Measurements from ENCODE around the gene PHF12.

Gene PHF12

GRCh38 chr17:28951428-28951990, at the start of gene PHF12:
Gene PHF12, minus strand, starts transcription at chr17:28951518. Its CDS starts 558 bp downstream, at chr17:28950960.
- peak; percentile 95 for DNase-seq

- DNase-seq: no peak
Observed at GRCh38 chr17:29000973-29001372, 49.7 kb upstream of the PHF12 start.

GRCh38 chr17:28999206-28999605, 47.9 kb upstream of the PHF12 start:
- no peak for DNase-seq

GRCh38 chr17:28997806-28998205, 46.5 kb upstream of the PHF12 start:
- DNase-seq: no peak

GRCh38 chr17:28996554-28997096, 45.3 kb upstream of the PHF12 start:
- DNase-seq: no peak

- DNase-seq: no peak
Observed at GRCh38 chr17:28993645-28994426, 42.5 kb upstream of the PHF12 start.

- DNase-seq: no peak
Observed at GRCh38 chr17:28992625-28993600, 41.6 kb upstream of the PHF12 start.

GRCh38 chr17:28992185-28992584, 40.9 kb upstream of the PHF12 start:
- DNase-seq: no peak

GRCh38 chr17:28991779-28992178, 40.5 kb upstream of the PHF12 start:
- DNase-seq: no peak

GRCh38 chr17:28989028-28989427, 37.7 kb upstream of the PHF12 start:
- DNase-seq: no peak

GRCh38 chr17:28988475-28988874, 37.2 kb upstream of the PHF12 start:
- no peak for DNase-seq

GRCh38 chr17:28986714-28987655, 35.7 kb upstream of the PHF12 start:
- no peak for DNase-seq

GRCh38 chr17:28985950-28986713, 34.8 kb upstream of the PHF12 start:
- DNase-seq: no peak

GRCh38 chr17:28983286-28984230, 32.2 kb upstream of the PHF12 start:
- no peak for DNase-seq

- DNase-seq: peak; percentile 43
Observed at GRCh38 chr17:28982131-28982793, 30.9 kb upstream of the PHF12 start.

GRCh38 chr17:28978356-28978964, 27.1 kb upstream of the PHF12 start:
- DNase-seq: no peak

- DNase-seq: no peak
Observed at GRCh38 chr17:28977659-28978355, 26.5 kb upstream of the PHF12 start.

- DNase-seq: no peak
Observed at GRCh38 chr17:28975646-28976045, 24.3 kb upstream of the PHF12 start.
